ENCODE measurements around the gene CDC42BPG.

CDC42BPG gene

GRCh38 chr11:64870893-64871466, 26.5 kb upstream of the CDC42BPG start:
- Histone ChIP-seq H3K4me3 (ENCODE audit: low read length) (no peak overlapping the region), H3K36me3 (replicated peaks; ENCODE audit: low read depth, low read length) (peaks cover 86% of the 10 kb centered on the region), H3K4me2 (ENCODE audit: low read length) (no peak overlapping the region), H3K9me3 (ENCODE audit: insufficient read depth, low read length) (peaks cover 4% of the 10 kb centered on the region; the same call in 1 of the 2 replicates), H3K79me2 (ENCODE audit: low read length) (peaks cover 85% of the 10 kb centered on the region), H3K27ac (ENCODE audit: low read length) (no peak overlapping the region), H3K4me1 (ENCODE audit: low read length) (peaks cover 23% of the 10 kb centered on the region), H4K20me1 (ENCODE audit: insufficient read depth, low read length) (peaks cover 82% of the 10 kb centered on the region), H3K9ac (ENCODE audit: low read length) (no peak overlapping the region), H2AFZ (ENCODE audit: low read depth, low read length) (no peak overlapping the region), H3K27me3 (ENCODE audit: low read depth, low read length) (no peaks in the 10 kb centered on the region)
- TF ChIP-seq EZH2phosphoT487 (IDR thresholded peaks at IDR 0.05; ENCODE audit: low read depth), result no peak
- TF ChIP-seq, protein P1, sequence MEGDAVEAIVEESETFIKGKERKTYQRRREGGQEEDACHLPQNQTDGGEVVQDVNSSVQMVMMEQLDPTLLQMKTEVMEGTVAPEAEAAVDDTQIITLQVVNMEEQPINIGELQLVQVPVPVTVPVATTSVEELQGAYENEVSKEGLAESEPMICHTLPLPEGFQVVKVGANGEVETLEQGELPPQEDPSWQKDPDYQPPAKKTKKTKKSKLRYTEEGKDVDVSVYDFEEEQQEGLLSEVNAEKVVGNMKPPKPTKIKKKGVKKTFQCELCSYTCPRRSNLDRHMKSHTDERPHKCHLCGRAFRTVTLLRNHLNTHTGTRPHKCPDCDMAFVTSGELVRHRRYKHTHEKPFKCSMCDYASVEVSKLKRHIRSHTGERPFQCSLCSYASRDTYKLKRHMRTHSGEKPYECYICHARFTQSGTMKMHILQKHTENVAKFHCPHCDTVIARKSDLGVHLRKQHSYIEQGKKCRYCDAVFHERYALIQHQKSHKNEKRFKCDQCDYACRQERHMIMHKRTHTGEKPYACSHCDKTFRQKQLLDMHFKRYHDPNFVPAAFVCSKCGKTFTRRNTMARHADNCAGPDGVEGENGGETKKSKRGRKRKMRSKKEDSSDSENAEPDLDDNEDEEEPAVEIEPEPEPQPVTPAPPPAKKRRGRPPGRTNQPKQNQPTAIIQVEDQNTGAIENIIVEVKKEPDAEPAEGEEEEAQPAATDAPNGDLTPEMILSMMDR (IDR thresholded peaks at IDR 0.05; ENCODE audit: low read depth, low read length), result no peak

DNA sequence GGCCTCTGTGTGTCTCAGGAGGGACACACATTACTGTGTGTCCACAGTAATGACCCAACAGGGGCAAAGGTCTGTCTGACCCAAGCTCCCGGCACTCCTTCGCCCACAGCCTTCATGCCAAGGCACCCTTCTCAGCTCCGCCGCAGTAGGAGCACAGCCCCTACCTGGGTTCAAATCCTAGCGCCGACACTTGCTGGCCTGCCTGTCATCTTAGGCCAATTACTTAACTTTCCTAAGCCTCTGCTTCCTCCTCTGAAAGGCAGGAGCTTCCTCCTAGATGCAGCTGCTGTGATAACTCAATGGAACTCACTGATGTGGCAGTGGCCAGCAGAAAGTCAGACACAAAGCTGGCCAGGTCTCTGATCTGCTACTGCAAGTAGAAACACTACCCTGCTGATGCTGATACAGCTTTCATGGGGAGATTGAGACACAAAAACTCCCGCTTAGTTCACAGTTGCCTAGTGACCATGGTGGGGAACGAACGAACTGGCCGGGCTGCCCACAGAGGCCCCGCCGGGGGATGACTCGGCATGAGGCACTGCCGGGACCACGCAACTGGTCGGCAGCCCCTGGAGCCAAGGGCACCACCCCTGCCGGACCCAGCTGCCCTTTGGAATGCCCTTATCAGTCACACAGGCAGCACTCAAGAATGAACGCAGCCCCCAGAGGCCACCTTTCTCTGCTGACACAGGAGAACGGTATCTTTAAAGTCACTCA, 25.9 kb upstream of the CDC42BPG start:
- H3K36me3 ChIP-seq (replicated peaks; ENCODE audit: low read depth, low read length), result peaks cover 81% of the 10 kb centered on the region

DNA sequence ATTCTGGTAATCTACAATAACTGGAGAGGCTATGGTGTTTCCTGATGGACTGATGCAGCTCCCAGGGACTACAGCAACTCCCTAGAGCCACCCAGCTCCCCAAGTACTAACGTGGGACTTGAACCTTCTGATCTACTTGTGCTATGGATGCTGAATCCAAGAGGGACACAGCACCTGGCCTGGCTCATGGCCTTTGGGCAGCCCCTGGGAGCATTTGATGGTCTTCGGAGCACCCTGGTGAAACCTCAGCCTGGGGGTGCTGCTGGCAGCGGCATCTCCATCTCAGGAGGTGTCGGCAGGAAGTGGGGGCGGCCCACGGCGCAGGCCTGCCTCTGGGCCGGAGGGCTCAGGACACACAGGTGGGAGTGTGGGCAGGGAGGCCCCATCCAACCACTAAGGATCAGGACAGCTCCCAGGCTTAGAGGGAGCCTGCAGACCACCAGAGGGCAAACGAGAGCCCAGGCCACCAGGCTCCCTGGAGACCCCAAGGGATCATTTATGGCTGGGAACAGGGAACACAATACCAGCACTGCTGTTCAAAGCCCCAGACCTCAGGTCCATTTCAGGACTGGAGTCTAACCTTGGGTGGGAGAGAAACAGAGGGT, 25.2 kb upstream of the CDC42BPG start:
- H3K36me3 ChIP-seq (replicated peaks; ENCODE audit: low read depth, low read length), result peaks cover 76% of the 10 kb centered on the region
- H3K4me1 ChIP-seq (ENCODE audit: low read length), result peaks cover 30% of the 10 kb centered on the region
- H4K20me1 ChIP-seq (ENCODE audit: insufficient read depth, low read length), result peaks cover 79% of the 10 kb centered on the region
- H2AFZ ChIP-seq (ENCODE audit: low read depth, low read length), result no peak overlapping the region
- no peaks in the 10 kb centered on the region for H3K27me3 ChIP-seq (ENCODE audit: low read depth, low read length)
- H3K4me2 ChIP-seq (ENCODE audit: low read length), result no peak overlapping the region
- TF ChIP-seq, protein P1 (IDR thresholded peaks at IDR 0.05; ENCODE audit: low read depth, low read length), result peak; percentile 48
- TF ChIP-seq EZH2phosphoT487 (IDR thresholded peaks at IDR 0.05; ENCODE audit: low read depth), result no peak
- no peak overlapping the region for H3K4me3 ChIP-seq (ENCODE audit: low read length)
- no peak overlapping the region for H3K27ac ChIP-seq (ENCODE audit: low read length)
- peaks cover 5% of the 10 kb centered on the region; the same call in 1 of the 2 replicates for H3K9me3 ChIP-seq (ENCODE audit: insufficient read depth, low read length)
- H3K9ac ChIP-seq (ENCODE audit: low read length), result no peak overlapping the region
- peaks cover 85% of the 10 kb centered on the region for H3K79me2 ChIP-seq (ENCODE audit: low read length)

More for the DNA sequence above, 25.9 kb upstream of the CDC42BPG start:
- TF ChIP-seq, protein P1 (IDR thresholded peaks at IDR 0.05; ENCODE audit: low read depth, low read length), result no peak
- no peak for TF ChIP-seq EZH2phosphoT487 (IDR thresholded peaks at IDR 0.05; ENCODE audit: low read depth)
- H3K9me3 ChIP-seq (ENCODE audit: insufficient read depth, low read length), result peaks cover 5% of the 10 kb centered on the region; the same call in 1 of the 2 replicates
- peaks cover 85% of the 10 kb centered on the region for H3K79me2 ChIP-seq (ENCODE audit: low read length)
- H3K4me1 ChIP-seq (ENCODE audit: low read length), result peaks cover 23% of the 10 kb centered on the region
- no peak overlapping the region for H3K9ac ChIP-seq (ENCODE audit: low read length)
- H4K20me1 ChIP-seq (ENCODE audit: insufficient read depth, low read length), result peaks cover 79% of the 10 kb centered on the region
- H3K4me3 ChIP-seq (ENCODE audit: low read length), result no peak overlapping the region
- H3K27me3 ChIP-seq (ENCODE audit: low read depth, low read length), result no peaks in the 10 kb centered on the region
- H3K27ac ChIP-seq (ENCODE audit: low read length), result no peak overlapping the region
- H3K4me2 ChIP-seq (ENCODE audit: low read length), result no peak overlapping the region
- H2AFZ ChIP-seq (ENCODE audit: low read depth, low read length), result no peak overlapping the region

DNA sequence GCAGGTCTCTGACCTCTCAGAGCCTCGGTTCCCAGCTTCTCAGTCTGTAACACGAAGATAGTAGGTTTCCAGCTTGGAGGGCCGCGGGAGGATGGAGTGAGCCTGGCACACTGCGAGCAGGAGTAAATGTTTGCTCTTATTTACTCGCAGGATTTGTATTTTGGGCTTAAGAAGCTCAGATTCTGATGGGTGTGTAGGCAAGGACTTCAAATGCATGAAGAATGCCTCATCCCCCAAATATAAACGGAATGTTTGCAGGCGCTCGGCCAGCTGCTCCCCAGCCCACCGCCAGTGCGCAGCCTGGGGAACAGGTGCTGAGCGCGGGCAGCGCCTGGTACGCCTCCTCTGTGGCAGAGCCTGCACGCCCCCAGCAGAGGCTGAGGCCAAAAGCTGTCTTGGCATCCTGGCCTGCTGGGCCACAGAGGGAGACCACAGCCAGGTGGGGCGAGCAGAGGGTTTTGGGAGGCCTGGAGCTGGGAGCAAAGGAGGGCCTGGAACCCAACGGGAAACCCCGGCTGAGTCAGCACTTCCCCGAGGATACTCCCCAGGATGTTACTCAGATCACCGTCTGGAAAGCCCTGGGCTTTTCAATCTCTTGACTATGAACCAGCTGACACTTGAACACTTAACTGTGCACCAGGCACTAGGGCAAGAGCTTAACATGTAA, 24.6 kb upstream of the CDC42BPG start:
- TF ChIP-seq, protein P1 (IDR thresholded peaks at IDR 0.05; ENCODE audit: low read depth, low read length), result no peak
- TF ChIP-seq EZH2phosphoT487 (IDR thresholded peaks at IDR 0.05; ENCODE audit: low read depth), result no peak
- no peak overlapping the region for H3K4me2 ChIP-seq (ENCODE audit: low read length)
- no peak overlapping the region for H3K9ac ChIP-seq (ENCODE audit: low read length)
- H3K9me3 ChIP-seq (ENCODE audit: insufficient read depth, low read length), result peaks cover 5% of the 10 kb centered on the region; the same call in 1 of the 2 replicates
- no peak overlapping the region for H3K27ac ChIP-seq (ENCODE audit: low read length)
- H2AFZ ChIP-seq (ENCODE audit: low read depth, low read length), result no peak overlapping the region
- H3K4me3 ChIP-seq (ENCODE audit: low read length), result no peak overlapping the region
- H3K27me3 ChIP-seq (ENCODE audit: low read depth, low read length), result no peaks in the 10 kb centered on the region
- H3K36me3 ChIP-seq (replicated peaks; ENCODE audit: low read depth, low read length), result peaks cover 72% of the 10 kb centered on the region
- peaks cover 86% of the 10 kb centered on the region for H3K79me2 ChIP-seq (ENCODE audit: low read length)
- peaks cover 36% of the 10 kb centered on the region for H3K4me1 ChIP-seq (ENCODE audit: low read length)
- peaks cover 80% of the 10 kb centered on the region for H4K20me1 ChIP-seq (ENCODE audit: insufficient read depth, low read length)

All from OCI-LY3 (cell line).